Ishikawa (cell line): Measurements from ENCODE around the gene PGAP6.

Source experiments
- CEBPB ChIP-seq: IDR thresholded peaks from 2 replicates; pipeline ENCODE4 v1.6.1; 2012
- CREB1 ChIP-seq: IDR thresholded peaks from 2 replicates; pipeline ENCODE4 v1.6.1; 2012; ENCODE audit warnings: low read depth
- EGR1 ChIP-seq: IDR thresholded peaks from 2 replicates; pipeline ENCODE4 v1.6.1; 2012
- EP300 ChIP-seq: IDR thresholded peaks from 2 replicates; pipeline ENCODE4 v1.6.1; 2012; ENCODE audit warnings: borderline replicate concordance
- FOXM1 ChIP-seq: IDR thresholded peaks from 2 replicates; pipeline ENCODE4 v1.6.1; 2012; ENCODE audit warnings: low read depth, borderline replicate concordance
- NFIC ChIP-seq: IDR thresholded peaks from 2 replicates; pipeline ENCODE4 v1.6.1; 2012
- RAD21 ChIP-seq: IDR thresholded peaks from 2 replicates; pipeline ENCODE4 v1.6.1; 2012; ENCODE audit warnings: low read depth
- TAF1 ChIP-seq: IDR thresholded peaks from 2 replicates; pipeline ENCODE4 v1.6.1; 2012; ENCODE audit warnings: low read depth, mild to moderate bottlenecking
- TCF12 ChIP-seq: IDR thresholded peaks from 2 replicates; pipeline ENCODE4 v1.6.1; 2012; ENCODE audit warnings: low read depth
- TEAD4 ChIP-seq: IDR thresholded peaks from 2 replicates; pipeline ENCODE4 v1.6.1; 2012
- YY1 ChIP-seq: IDR thresholded peaks from 2 replicates; pipeline ENCODE4 v1.6.1; 2012; ENCODE audit warnings: low read depth
- ZBTB7A ChIP-seq: IDR thresholded peaks from 2 replicates; pipeline ENCODE4 v1.6.1; 2012; ENCODE audit warnings: low read depth
- TF ChIP-seq, protein P1 (sequence below): IDR thresholded peaks from 2 replicates; pipeline ENCODE4 v1.6.1; 2012; ENCODE audit warnings: low read depth, mild to moderate bottlenecking
- TF ChIP-seq, protein P2 (sequence below): IDR thresholded peaks from 2 replicates; pipeline ENCODE4 v1.6.1; 2012
- TF ChIP-seq, protein P3 (sequence below): IDR thresholded peaks from 2 replicates; pipeline ENCODE4 v1.6.1; 2012

Gene PGAP6

DNA sequence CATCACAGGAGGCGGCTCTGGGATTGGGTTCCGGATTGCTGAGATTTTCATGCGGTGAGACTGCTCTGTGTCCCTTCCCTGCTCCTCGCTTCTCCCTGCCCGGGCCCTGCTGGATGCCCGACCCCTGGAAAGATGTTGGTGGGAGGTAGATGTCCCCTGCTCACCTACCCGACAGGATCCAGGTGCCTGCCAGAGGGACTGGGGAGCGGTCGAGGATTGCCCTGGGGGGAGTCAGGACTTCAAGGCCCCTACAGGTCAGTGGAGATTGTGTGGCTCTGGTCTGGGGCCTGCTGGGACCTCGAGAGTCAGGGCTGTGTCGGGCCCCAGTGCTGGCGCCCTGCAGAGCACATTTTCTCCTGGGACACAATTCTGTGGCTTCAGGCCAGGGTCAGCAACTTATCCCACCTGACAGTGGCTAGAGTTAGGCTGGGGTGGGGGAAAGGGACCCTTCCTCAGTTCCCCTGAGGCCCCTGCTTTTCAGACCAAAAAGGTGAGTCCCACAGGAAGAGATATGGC is 23.3 kb upstream of the PGAP6 start:
- TF ChIP-seq, protein P1, sequence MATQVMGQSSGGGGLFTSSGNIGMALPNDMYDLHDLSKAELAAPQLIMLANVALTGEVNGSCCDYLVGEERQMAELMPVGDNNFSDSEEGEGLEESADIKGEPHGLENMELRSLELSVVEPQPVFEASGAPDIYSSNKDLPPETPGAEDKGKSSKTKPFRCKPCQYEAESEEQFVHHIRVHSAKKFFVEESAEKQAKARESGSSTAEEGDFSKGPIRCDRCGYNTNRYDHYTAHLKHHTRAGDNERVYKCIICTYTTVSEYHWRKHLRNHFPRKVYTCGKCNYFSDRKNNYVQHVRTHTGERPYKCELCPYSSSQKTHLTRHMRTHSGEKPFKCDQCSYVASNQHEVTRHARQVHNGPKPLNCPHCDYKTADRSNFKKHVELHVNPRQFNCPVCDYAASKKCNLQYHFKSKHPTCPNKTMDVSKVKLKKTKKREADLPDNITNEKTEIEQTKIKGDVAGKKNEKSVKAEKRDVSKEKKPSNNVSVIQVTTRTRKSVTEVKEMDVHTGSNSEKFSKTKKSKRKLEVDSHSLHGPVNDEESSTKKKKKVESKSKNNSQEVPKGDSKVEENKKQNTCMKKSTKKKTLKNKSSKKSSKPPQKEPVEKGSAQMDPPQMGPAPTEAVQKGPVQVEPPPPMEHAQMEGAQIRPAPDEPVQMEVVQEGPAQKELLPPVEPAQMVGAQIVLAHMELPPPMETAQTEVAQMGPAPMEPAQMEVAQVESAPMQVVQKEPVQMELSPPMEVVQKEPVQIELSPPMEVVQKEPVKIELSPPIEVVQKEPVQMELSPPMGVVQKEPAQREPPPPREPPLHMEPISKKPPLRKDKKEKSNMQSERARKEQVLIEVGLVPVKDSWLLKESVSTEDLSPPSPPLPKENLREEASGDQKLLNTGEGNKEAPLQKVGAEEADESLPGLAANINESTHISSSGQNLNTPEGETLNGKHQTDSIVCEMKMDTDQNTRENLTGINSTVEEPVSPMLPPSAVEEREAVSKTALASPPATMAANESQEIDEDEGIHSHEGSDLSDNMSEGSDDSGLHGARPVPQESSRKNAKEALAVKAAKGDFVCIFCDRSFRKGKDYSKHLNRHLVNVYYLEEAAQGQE = no peak
- TF ChIP-seq, protein P2, sequence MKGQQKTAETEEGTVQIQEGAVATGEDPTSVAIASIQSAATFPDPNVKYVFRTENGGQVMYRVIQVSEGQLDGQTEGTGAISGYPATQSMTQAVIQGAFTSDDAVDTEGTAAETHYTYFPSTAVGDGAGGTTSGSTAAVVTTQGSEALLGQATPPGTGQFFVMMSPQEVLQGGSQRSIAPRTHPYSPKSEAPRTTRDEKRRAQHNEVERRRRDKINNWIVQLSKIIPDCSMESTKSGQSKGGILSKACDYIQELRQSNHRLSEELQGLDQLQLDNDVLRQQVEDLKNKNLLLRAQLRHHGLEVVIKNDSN = no peak
- no peak for TF ChIP-seq CREB1
- TF ChIP-seq RAD21 = no peak

DNA sequence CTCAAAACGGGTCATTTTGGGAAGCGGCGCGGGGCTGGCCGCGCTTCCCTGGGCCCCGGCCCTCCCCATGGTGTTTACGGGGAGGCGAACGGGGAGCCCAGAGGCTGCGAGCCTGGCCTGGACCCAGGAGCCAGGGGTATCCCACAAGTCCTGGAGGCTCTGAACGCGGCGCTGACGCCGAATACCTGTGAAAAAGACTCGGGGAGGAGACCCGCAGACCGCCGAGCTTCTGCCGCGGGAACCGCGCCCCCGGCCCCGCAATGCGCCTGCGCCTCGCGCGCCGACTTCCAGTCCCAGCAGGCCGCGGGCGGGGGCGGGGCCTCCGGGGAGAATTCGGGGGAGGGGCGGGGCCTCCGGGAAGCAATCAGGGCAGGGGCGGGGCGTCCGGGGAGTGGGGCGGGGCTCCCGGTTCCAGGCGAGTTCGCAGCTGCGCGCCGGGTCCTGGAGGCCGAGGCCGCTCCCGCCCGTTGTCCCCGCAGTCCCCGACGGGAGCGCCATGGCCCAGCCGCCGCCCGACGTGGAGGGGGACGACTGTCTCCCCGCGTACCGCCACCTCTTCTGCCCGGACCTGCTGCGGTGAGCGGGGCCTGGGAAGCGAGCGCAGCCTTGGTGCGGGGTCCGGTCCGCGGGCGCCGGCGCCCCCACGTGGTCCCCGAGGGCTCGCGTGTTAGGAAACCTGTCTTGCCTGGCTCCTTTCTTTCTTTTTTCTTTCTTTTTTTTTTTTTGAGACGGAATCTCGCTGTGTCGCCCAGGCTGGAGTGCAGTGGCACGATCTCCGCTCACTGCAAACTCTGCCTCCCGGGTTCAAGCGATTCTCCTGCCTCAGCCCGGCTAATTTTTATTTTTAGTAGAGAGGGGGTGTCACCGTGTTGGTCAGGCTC is 19.9 kb upstream of the PGAP6 start, which contains the start of gene DECR2:
TSS of gene DECR2 (plus strand) at position 418 of the 881 bp plus-strand sequence. CDS start at position 497, 79 bp downstream.
- no peak for TF ChIP-seq NFIC
- TF ChIP-seq YY1 = 0 out of 2 replicates have a peak, but pooled peaks have one; percentile 56
- TF ChIP-seq RAD21 = peak; percentile 19; the same call in 1 of the 2 replicates
- peak; percentile 9; the same call in 1 of the 2 replicates for TF ChIP-seq ZBTB7A
- TF ChIP-seq TCF12 = 0 out of 2 replicates have a peak, but pooled peaks have one; percentile 21
- peak; percentile 39 for TF ChIP-seq TAF1
- TF ChIP-seq, protein P3, sequence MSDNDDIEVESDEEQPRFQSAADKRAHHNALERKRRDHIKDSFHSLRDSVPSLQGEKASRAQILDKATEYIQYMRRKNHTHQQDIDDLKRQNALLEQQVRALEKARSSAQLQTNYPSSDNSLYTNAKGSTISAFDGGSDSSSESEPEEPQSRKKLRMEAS = peak; percentile 85
- no peak for TF ChIP-seq TEAD4
- TF ChIP-seq, protein P2 = peak; percentile 69

DNA sequence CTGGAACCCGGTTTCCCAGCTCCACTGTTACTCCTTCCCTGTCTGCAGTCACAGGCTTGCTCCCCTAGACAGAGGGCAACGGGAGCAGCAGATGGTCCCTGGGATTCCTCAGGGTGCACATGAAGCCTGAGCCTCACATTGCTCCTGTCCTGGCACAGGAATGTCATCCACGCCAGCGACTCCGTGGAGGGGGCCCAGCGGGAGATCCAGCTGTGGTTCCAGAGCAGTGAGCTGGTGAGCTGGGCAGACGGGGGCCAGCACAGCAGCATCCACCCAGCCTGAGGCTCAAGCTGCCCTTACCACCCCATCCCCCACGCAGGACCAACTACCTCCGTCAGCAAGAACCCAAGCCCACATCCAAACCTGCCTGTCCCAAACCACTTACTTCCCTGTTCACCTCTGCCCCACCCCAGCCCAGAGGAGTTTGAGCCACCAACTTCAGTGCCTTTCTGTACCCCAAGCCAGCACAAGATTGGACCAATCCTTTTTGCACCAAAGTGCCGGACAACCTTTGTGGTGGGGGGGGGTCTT is 18.3 kb upstream of the PGAP6 start:
- no peak for TF ChIP-seq EP300
- no peak for TF ChIP-seq EGR1
- TF ChIP-seq FOXM1 = no peak
- no peak for TF ChIP-seq NFIC
- TF ChIP-seq, protein P2 = no peak
- no peak for TF ChIP-seq CREB1
- TF ChIP-seq TEAD4 = no peak
- no peak for TF ChIP-seq YY1
- no peak for TF ChIP-seq ZBTB7A
- TF ChIP-seq, protein P1 = no peak
- TF ChIP-seq, protein P3 = no peak
- TF ChIP-seq CEBPB = no peak
- TF ChIP-seq RAD21 = no peak
- no peak for TF ChIP-seq TAF1
- TF ChIP-seq TCF12 = no peak

DNA sequence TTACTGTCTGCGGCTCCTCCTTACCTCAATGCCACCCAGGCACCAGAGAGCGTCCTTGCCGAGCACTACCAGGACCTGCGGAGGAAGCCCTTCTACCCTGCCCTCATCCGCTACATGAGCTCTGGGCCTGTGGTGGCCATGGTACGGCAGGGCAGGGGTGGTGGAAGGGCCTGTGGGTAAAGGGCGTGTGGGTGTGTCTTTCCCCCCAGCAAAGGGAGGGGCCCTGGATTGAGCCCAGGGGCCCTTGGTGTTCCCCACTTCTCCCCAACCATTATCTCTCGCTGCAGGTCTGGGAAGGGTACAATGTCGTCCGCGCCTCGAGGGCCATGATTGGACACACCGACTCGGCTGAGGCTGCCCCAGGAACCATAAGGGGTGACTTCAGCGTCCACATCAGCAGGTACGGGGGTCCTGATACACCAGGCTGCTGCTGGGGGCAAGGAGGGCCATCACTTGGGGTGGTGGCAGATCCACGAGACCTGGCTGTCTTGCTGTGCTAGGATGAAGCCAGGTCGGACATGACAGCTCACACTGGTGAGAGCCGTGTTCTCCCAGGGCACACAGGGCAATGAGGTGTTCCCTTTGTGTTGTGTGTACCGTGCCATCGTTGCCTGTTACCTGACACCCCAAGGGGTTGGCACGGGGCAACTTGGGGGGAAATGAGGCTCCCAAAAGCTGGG is 17.7 kb upstream of the PGAP6 start:
- no peak for TF ChIP-seq FOXM1
- TF ChIP-seq, protein P2 = no peak
- no peak for TF ChIP-seq CREB1
- TF ChIP-seq RAD21 = no peak
- TF ChIP-seq, protein P1 = no peak
- TF ChIP-seq, protein P3 = no peak
- no peak for TF ChIP-seq EP300
- no peak for TF ChIP-seq EGR1
- no peak for TF ChIP-seq TCF12
- TF ChIP-seq TEAD4 = no peak
- TF ChIP-seq TAF1 = no peak
- TF ChIP-seq NFIC = no peak
- no peak for TF ChIP-seq CEBPB
- no peak for TF ChIP-seq ZBTB7A
- no peak for TF ChIP-seq YY1
